ENCODE results near the gene CCDC80. TPM values are rescaled to one million over a fixed set of nuclear protein-coding genes. Genes with fewer than 3 reads are reported as not detected.

Gene CCDC80
- total RNA-seq, 1 donor from 2014 or later = 160 TPM

DNA sequence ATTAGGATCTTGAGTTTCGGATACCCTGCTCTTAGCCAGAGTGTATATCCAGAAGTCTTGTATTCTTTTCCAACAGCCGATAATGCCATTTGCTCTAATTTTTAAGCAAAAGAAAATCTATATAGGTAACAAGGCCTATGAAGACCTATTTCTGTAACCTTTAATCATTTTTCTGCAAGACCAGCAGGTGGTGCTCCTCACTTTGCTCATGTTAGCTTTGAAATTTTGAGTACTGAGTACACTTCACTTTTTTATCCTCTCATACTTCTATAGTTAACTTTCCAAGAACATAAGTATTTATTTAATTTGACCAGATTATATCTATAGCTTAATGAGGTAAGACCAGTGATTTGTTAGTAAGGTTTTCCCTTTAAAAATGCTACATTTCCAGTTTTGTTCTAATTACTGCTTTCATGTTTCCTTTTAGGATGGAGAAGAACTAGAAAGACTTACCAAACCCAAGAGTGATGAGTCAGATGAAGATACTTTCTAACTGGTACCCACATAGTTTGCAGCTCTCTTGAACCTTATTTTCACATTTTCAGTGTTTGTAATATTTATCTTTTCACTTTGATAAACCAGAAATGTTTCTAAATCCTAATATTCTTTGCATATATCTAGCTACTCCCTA lies 58.6 kb downstream of the CCDC80 start:
- H3K27ac ChIP-seq = no peak overlapping the region
- no peaks in the 10 kb centered on the region for H3K4me1 ChIP-seq
- TF ChIP-seq, protein P1, sequence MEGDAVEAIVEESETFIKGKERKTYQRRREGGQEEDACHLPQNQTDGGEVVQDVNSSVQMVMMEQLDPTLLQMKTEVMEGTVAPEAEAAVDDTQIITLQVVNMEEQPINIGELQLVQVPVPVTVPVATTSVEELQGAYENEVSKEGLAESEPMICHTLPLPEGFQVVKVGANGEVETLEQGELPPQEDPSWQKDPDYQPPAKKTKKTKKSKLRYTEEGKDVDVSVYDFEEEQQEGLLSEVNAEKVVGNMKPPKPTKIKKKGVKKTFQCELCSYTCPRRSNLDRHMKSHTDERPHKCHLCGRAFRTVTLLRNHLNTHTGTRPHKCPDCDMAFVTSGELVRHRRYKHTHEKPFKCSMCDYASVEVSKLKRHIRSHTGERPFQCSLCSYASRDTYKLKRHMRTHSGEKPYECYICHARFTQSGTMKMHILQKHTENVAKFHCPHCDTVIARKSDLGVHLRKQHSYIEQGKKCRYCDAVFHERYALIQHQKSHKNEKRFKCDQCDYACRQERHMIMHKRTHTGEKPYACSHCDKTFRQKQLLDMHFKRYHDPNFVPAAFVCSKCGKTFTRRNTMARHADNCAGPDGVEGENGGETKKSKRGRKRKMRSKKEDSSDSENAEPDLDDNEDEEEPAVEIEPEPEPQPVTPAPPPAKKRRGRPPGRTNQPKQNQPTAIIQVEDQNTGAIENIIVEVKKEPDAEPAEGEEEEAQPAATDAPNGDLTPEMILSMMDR (IDR thresholded peaks at IDR 0.05) = peak in 2 of 3 experiments; percentile 42 to 58
- H3K4me3 ChIP-seq = no peak overlapping the region
- H3K27me3 ChIP-seq = no peaks in the 10 kb centered on the region
- no peak for DNase-seq (ENCODE audit: low spot score in 2 of 2)
- peaks cover 9 to 55% of the 10 kb centered on the region in 2 donors for H3K36me3 ChIP-seq
- intact Hi-C loops (cut with DNase I) = loop anchor here (5.0 kb wide), 3 partner anchors 60 to 400 kb away; partner anchors contain the start of gene CCDC80
- no peaks in the 10 kb centered on the region for H3K9me3 ChIP-seq

DNA sequence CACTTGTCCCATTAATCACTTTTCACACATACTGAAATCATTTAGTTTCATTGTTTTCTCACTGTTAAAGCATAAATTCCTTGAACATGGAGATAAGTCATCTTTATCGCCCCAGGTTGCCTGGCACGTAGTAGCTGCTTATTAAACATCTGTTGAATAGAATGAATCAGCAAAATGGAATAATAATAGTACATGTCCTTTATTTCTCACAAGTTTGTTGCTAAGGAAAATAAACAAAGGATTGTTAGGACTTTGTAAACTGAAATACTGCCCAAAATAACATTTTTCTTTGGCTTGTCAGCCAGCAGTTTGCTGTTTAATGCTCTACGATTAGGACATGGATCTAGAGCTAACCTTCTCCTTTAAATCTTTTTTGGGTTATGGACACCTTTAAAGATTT lies 61.2 kb downstream of the CCDC80 start:
- no peaks in the 10 kb centered on the region for H3K9me3 ChIP-seq
- no peak overlapping the region for H3K4me3 ChIP-seq
- H3K4me1 ChIP-seq = no peaks in the 10 kb centered on the region
- no peaks in the 10 kb centered on the region for H3K27me3 ChIP-seq
- intact Hi-C loops (cut with DNase I) = loop anchor here (5.0 kb wide), 3 partner anchors 63 to 403 kb away; partner anchors contain the start of gene CCDC80
- H3K27ac ChIP-seq = peak overlapping the region in 1 of 2 donors; percentile 53
- DNase-seq (ENCODE audit: low spot score in 2 of 2) = no peak
- TF ChIP-seq, protein P1 (IDR thresholded peaks at IDR 0.05) = no peak
- peaks cover 6 to 35% of the 10 kb centered on the region in 2 donors for H3K36me3 ChIP-seq

DNA sequence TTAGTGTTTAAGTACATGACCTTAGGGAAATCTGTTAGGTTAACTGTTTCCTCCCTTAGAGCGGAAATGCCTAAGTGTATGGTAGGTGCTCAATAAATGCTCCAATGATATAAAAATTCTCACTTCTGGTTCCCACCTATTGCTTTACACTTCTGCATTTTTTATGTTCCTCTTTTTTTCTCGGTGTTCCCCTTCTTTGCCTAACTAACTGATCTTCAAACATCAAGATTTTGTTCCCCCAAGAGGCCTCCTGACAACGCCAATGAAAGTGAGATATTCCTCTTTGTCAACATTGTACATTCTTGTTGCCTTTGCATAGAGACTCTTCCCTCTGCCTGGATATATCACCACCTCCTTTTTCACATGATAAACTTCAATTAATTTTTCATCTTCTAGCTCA lies 61.7 kb downstream of the CCDC80 start:
- Histone ChIP-seq H3K36me3 (peaks cover 6 to 35% of the 10 kb centered on the region in 2 donors), H3K9me3 (no peaks in the 10 kb centered on the region), H3K27me3 (no peaks in the 10 kb centered on the region), H3K27ac (peak overlapping the region in 1 of 2 donors; percentile 10), H3K4me3 (no peak overlapping the region), H3K4me1 (no peaks in the 10 kb centered on the region)
- intact Hi-C loops (cut with DNase I) = no loop called here
- no peak for DNase-seq (ENCODE audit: low spot score in 2 of 2)
- TF ChIP-seq, protein P1 (IDR thresholded peaks at IDR 0.05) = no peak

DNA sequence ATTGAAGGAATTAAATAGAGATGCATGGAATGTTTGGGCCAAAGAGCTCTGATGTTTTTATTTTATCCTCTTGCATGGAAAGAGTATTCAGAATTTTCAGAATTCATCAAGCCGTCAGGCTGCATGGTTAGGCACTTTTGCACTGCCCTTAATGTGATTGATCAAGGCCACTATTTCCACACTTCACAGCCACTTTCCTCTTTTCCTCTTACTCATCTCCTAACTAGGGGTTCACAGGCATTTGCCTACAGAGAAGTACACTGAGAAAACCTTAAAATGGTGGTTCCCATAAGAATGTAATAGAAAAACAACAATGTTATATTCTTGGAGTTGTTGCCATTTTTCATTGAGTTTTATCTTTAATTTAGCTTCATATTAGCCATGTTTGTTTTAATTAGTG lies 68.2 kb downstream of the CCDC80 start:
- Histone ChIP-seq H3K27ac (no peak overlapping the region), H3K9me3 (no peaks in the 10 kb centered on the region), H3K4me1 (no peaks in the 10 kb centered on the region), H3K36me3 (peaks cover 18 to 43% of the 10 kb centered on the region in 2 donors), H3K4me3 (no peak overlapping the region), H3K27me3 (no peaks in the 10 kb centered on the region)
- TF ChIP-seq, protein P1 (IDR thresholded peaks at IDR 0.05) = no peak
- DNase-seq (ENCODE audit: low spot score in 2 of 2) = no peak
- intact Hi-C loops (cut with DNase I) = no loop called here

DNA sequence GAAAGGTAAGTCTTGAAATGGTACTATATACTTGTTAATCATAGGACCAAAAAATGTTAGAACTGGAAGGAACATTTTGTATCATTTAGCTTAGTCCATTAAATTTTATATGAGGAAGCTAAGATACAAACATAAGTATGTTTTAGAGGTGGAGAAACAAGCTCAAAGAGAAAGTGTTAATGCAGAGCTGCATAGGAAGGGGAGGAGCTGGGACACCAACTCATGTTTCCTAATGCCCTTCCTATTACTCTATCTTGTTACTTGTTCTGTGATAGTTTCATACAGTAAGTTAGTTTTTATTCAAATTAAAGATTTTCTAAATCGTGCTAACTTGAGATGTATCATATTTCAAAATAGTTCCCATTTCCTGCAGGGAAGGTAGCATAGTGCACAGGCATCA lies 71.7 kb downstream of the CCDC80 start:
- no peak overlapping the region for H3K27ac ChIP-seq
- no peak overlapping the region for H3K4me3 ChIP-seq
- H3K36me3 ChIP-seq = peaks cover 19 to 44% of the 10 kb centered on the region in 2 donors
- intact Hi-C loops (cut with DNase I) = loop anchor here (10.0 kb wide), 1 partner anchor 1576 kb away; no protein-coding TSS in a partner anchor
- no peak for DNase-seq (ENCODE audit: low spot score in 2 of 2)
- H3K4me1 ChIP-seq = no peaks in the 10 kb centered on the region
- TF ChIP-seq, protein P1 (IDR thresholded peaks at IDR 0.05) = no peak
- H3K9me3 ChIP-seq = no peaks in the 10 kb centered on the region
- H3K27me3 ChIP-seq = no peaks in the 10 kb centered on the region
